Frontal cortex (tissue), 4 donors: ENCODE data around the gene PKNOX1. TPM values are rescaled to one million over a fixed set of nuclear protein-coding genes. Genes with fewer than 3 reads are reported as not detected.
"Not testable (repeated sequence)": the region's sequence is repeated elsewhere in the genome, so short reads cannot be mapped to it uniquely, and the experiment has no call there.

Experiments used
- DNase-seq, 2 donors: peaks; one replicate each; pipeline ENCODE4 v3.0.0; 2012; ENCODE audit warnings: low spot score in 2 of 2
- FAIRE-seq: peaks from 2 replicates; lab custom pipeline; 2012; peaks lifted over from hg19 to GRCh38; lab: Jason Lieb, UNC
- total RNA-seq: library from RNA; depleted of rRNA; stranded (reverse); fragments of >200 nt; gene quantifications from one replicate; pipeline ENCODE4 v1.2.3, GENCODE V29; 2014
- donor health status: control.
- donor health status: control.
- donor health status: control.

The PKNOX1 gene
- total RNA-seq, 1 donor from 2014 or later = 23.2 TPM

DNA sequence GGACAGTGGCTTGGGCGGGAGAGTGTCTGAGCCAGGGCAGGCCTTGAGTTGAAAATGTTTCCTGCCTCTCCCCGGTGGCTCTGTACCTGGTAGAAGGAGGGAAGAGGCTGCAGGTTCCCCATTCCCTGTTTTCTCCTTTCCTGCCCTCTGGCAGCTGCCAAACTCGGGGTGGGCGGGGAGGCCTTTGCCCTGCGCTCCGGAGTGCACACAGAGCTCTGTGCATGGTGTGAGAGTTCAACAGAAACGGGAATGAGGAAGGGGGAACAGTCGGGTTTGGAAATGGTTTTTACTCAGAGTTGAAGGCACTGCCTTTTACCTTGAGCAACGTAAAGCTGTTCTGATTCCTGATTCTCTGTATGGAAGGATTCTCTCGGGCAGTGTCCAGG, 64.3 kb downstream of the PKNOX1 start:
- FAIRE-seq, DNase-seq: not testable (repeated sequence)

DNA sequence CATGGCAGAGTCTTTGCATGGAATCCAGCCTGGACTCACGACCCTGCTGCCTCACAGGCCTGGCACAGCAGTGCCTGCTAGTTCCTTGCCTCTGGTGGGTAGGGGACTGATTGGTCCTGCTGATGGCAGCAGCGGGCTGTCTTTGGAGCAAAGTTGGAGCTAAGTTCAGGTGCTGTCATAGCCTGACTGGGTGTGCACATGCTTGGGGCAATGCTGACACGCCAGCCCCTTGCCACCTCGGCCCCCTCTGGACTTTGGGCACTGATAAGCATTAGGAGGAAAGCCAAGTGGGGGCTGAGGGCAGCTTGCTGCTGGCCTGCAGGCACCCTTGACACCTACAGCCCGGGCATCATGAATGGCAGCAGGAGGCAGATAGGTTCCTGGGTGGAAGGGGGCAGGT, 67.8 kb downstream of the PKNOX1 start:
- FAIRE-seq = not testable (repeated sequence)

DNA sequence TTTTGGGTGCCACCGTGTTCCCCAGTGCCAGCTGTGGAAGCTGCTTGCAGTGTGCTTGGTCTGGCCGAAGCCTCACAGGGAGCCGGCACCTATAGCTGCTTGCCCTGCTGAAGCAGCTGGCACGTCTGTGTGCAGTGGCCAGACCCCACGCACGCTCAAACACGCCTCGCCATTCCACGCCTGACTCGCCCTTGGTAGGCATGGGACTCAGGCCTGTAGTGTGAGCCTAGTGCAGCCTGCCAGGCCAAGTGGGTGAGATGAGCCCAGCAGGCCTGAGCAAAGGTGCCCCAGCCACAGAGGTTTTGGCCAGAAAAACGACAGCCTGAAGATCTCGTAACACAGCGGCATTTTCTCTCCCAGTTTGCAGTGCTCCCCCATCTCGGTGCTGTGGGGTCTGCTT, 68.9 kb downstream of the PKNOX1 start:
- DNase-seq, FAIRE-seq: not testable (repeated sequence)

More for the DNA sequence above, 67.8 kb downstream of the PKNOX1 start:
- not testable (repeated sequence) for DNase-seq

DNA sequence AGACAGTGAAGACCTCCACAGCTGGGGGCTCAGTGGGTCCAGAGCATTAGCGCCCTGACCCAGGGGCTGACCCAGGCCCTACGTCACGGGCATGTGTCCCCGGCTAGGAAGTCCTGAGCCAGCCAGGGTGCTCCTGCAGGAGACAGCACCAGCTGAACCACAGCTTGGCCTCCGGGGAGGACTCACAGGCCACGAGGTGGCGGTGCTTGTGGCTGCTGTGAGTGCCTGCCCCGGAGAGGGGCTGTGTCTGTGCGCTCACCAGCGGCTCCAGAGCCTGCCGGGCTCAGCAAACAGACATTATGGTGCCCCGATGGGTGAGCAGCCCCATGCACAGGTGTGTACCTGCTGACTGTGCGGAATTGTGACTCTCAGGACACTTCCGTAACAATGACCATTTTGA, 70.2 kb downstream of the PKNOX1 start:
- not testable (repeated sequence) for FAIRE-seq, DNase-seq

DNA sequence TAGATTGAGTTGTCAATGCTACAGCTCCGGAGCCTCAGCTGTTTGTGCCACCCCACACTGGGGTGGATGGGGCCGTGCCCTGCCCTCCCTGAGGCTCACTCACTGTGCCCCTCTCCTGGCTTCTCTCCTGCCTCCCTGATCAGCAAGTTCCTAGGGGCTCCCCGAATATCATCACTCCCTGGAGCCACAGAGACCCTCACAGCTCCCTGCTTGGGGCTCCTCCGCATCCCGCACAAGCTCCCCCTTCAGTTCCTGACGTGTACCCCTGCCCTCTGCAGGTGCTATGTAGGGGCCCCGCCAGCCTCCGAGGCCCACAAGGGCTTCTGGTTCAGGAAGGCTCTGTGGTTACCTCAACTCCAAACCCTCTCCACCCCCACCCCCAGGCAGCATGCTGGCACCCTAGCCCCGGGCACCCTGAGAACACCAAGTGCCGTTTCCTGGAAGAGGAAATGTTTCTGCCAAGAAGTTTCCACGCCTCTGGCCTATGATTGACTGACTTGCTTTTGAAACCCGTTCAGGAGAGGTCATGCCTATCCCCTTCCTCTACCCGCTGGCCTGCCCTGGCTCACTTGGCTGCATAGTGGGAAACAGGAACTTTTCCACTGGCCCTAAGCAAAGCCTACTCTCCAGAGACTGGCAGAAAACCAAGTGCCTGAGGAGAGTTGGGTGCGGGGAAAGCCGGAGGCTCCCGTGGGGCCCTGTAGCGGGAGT, 71.0 kb downstream of the PKNOX1 start:
- not testable (repeated sequence) for DNase-seq, FAIRE-seq

DNA sequence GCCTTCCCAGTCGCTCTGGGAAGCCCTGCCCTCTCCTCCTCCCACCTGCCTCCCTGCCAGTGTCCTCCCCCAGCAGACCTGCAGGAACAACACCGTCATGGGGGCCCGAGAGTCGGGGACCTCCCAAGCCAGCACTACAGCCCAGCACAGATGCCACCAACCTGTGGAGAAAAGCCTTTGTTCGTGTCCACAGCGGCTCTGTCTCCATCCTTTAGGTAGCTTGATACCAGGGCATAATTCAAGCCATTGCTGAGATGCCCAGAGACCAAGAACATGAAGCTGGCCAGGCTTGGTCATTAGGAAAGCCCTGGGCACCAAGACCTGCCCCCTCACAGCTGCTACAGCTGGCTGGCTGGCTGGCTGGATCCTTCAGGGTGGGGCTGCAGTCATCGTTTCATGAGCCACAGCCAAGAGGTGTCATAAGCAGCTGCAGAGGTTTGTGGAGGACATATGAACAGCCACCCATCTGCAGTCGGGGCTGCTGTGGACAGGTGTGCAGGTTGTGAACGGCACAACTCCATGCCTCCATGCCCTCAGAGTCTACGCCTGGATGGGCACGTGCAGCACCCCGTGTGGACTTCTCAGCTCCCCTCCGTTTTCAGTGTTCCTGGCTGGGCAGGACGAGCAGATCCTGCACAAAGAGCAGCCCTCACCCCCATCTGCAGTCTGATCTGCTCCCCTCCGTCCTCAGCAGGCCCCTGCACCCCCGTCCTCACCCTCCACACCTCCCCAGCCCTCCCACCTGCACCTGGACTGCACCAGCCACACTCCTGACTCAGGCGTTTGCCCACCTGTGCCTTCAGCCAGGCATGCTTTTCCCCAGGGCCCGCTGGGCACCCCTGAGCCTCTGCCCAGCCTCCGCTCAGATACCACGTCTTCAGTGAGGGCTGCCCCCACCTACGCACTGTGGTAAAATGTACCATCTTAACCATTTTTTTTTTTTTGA, 71.8 kb downstream of the PKNOX1 start:
- not testable (repeated sequence) for DNase-seq, FAIRE-seq

DNA sequence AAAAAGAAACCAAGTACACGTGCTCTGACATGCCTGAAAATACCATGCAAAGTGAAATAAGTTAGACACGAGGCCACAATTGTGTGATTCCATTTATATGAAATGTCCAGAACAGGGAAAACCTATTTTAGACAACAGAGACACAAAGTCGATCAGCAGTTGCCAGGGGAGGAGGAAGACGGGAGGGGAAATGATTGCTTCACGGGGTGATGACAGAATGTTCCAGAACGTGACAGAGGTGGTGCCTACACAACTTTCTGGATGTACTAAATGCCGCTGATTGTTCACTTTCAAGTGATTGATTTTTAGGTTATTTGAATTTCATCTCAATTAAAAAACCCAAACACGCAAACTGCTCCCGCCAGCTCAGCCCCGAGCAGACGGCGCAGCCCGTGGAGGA, 78.8 kb downstream of the PKNOX1 start:
- DNase-seq, FAIRE-seq: not testable (repeated sequence)

DNA sequence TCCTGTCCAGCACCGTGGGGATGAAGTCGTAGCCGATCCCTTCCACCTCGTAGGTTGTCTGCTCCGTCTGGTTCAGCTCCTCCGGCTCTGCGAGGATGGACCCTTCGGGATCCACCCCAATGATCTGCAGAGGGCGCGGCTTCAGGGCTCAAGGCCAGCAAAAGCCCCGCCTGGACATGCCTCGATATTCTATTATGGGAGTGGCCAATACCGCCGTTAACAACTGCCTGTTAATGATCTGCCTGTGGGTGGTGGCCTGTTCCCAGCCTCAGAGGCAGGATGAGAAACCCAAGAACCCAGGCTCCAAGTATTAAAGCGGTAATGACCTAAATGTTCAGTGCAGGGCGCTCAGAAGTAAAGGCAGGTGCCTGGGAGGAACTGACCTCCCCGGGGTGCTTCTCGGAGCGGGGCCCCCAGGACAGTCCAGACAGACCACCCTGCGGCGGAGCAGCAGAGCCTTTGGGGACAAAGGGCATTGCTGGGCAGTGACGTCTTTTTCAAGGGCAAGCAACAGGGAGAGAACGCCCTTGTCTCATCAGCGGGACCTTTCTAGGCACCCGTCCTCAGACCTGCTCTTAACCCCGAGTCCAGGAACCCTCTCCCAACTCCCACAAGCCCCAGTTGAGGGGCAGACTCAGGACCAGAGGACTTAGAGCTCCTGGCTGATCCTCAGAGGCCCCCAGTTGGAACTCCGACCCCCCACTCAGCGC, 88.7 kb downstream of the PKNOX1 start:
- not testable (repeated sequence) for FAIRE-seq

DNA sequence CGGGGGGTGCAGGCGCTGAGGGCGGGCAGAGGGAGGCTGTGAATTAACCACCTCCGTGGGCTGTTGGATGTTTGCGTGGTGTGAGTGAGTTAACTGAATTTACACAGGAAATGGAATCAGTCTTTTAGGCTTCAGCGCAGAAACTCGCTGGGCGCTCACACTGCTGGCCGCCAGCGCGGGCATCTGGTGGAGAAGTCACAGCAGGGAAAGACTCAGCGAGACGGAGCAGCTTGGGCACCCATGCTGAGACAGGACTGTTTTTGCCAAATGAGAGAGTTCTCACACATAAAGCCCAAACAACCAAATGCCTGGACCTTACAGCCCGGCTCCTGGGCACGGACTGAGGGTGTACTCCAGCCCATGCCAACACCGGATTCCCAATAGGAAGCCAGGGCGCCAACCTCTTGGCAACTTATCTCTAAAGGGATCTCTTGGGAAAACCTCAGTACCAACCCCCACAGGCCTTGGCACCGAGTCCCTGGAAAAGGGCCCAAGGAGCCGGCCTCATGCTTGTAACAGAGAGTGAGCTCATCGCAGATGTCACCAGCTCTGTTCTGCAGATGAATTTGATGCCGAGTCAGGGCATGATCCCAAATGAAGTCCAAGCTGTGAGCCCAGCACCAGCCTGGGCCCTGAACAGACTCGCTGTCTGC, 90.0 kb downstream of the PKNOX1 start:
- FAIRE-seq, DNase-seq: not testable (repeated sequence)

More for the DNA sequence above, 88.7 kb downstream of the PKNOX1 start:
- not testable (repeated sequence) for DNase-seq

DNA sequence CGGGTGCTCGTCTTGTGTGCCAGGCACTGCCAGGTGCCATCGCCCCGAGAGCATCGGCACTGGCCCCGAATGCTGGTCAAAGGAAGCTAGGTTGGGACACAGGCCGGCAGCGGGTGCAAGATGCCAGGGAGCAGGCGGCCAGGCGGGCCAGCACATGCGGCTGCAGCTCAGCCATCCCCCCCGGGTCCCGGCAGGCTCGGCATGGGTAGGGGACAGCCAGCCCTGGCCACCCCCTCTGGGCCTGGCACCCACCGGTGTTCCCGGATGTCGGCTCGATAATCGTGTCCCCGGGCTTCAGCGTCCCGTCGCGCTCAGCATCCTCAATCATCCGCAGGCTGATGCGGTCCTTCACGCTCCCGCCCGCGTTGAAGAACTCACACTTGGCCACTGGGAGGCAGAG, 91.6 kb downstream of the PKNOX1 start:
- FAIRE-seq, DNase-seq: not testable (repeated sequence)

DNA sequence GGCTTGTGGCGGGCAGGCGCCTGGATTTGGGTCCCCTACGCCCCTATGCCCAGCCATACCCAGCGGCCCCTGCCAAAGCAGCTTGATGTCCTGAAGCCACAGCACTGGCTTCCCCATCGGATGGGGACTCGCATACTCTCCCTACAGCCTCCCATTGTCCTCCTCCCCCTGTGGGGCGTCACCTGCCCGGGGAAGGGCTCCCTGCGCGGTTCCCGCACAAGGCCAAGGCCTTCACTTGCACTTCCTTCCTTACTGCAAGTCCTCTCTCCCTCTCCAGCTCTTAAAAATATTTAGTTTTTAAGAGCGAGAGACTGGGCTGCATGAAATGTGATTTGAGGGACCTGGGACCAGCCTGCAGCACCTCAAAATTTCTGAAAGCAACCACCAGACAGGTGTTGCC, 92.3 kb downstream of the PKNOX1 start:
- not testable (repeated sequence) for DNase-seq, FAIRE-seq

DNA sequence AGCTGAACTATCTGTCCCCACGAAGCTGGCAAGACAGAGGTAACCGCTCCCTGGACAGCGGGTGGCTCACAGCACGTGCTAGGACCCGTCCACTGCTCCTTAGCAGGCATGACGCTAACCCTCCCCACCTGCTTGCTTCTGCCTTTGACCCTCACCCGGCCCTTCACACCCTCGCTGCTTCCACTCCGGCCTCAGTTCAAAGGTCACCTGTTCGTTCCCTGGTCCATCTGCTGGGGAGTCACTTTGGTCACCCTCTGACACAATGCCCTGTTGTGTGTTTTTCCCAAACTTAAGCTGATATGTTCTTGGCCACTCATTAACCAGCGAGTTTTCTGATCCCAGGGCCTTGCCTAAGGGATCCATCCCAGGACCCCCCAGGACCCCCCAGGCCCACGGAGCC, 93.7 kb downstream of the PKNOX1 start:
- FAIRE-seq, DNase-seq: not testable (repeated sequence)

DNA sequence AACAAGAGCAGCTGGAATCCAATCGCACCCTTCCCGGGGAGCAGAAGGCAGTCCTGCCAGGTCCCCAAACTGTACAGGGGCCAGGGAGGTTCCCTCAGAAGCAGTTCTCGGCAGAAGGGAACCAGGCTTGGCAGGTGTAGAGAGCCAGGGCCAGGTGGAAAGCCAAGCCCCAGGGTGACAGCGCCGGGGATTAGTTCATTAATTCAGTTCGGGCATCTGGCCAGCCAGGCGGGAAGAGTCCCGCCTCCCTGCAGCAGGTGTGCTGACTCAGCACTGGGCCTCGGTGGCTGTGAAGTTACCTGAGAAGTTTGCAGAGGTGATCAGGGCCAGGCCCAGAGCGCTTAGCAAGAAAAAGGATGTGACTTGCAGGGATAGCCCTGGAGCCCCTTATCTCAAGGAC, 95.3 kb downstream of the PKNOX1 start:
- not testable (repeated sequence) for DNase-seq, FAIRE-seq

DNA sequence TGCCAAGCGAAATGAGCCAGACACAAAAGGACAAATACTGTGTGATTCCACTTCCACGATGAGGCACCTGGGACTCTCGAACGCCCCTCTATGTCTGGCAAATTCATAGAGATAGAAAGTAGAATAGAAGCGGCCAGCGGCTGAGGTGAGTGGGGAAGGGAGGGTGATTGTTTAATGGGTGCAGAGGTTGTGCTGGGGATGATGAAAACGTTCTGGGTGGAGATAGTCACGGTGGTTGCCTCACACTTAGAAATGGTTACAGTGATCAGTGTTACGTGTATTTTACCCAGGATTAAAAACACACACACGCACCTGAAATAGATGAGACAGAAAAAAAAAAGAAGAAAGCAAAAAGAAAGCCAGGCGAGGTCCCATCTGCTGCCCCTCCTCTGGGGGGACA, 98.4 kb downstream of the PKNOX1 start:
- not testable (repeated sequence) for FAIRE-seq, DNase-seq

DNA sequence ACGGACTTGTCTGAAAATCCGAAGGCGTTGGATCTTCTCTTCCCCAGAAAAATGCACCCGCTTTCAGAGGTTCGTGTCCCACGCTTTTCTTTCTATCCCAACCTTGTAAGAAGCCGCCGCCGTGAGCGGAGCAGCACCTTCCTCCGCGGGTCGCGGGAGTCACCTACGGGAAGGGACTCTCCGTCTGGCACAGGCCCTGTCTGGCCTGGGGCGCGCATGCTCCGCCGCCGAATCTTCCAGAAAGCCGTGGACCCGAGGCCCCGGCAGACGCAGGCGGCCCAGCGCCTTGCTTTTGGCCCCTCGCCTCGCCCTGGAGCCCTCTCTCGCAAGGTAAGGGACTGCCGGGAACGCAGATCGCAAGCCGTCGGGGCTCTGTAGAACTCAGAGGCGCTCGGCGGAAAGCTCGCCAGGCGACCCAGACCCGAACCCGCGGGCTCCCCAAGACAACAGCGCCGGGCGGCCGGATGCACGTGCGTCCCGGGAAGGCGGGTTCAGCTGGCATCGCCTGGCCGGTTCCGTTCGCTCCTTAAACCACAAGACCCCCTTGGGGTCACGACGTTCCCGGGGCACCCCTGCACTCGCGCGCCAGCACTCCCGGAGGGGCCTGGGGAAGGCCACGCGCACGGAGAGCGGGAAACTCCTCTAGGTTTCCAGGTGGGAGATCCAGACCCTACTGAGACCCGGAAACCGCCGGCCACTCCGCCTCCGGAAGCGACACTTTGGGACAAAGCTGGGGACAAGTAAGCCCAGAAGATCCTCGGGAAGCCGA, 100.2 kb downstream of the PKNOX1 start:
- not testable (repeated sequence) for FAIRE-seq, DNase-seq

DNA sequence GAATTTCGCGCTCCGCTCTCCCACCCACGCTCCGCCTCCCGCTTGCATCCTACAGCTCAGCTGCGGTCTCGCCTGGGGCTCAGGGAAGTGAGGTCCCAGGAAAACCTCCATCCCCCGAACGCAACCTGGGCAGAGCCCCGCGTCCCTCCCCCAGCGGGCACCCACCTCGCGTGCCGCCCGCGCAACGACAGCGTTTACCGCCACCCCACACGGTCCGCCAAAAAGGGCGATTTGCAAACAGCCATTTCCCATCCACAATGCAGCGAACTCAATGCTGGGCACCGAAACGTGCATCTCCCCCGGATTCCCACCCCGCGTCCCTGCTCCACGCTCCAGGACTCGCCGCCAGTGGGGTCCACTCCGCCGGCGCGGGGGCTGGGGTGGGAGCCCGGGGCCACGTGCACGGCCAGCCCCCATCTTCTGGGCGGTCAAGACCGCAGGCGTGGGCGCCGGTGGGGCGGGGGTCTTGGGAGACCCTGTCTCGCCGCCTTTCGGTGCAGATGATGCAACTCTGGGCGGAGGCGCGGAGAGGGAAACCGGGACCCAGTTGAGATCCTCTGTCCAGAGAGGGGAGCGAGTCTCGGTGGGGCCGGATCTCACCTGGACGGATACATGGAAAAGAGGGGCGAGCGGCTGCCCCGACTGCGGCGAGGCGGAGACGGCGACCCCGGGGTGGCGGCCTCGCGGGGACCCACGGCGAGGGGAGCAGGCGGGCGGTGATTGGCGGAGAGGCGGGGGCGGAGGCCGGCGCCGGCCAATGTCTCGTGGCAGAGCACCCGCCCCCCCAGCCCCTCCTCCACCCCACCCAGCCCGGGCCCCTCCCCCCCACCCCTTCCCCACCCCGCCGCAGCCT, 101.0 kb downstream of the PKNOX1 start, which contains the start of gene CBS:
TSS of gene CBS (minus strand) at position 666 of the 853 bp plus-strand sequence. CDS start 3,642 bp downstream, outside the sequence.
- FAIRE-seq = not testable (repeated sequence)

DNA sequence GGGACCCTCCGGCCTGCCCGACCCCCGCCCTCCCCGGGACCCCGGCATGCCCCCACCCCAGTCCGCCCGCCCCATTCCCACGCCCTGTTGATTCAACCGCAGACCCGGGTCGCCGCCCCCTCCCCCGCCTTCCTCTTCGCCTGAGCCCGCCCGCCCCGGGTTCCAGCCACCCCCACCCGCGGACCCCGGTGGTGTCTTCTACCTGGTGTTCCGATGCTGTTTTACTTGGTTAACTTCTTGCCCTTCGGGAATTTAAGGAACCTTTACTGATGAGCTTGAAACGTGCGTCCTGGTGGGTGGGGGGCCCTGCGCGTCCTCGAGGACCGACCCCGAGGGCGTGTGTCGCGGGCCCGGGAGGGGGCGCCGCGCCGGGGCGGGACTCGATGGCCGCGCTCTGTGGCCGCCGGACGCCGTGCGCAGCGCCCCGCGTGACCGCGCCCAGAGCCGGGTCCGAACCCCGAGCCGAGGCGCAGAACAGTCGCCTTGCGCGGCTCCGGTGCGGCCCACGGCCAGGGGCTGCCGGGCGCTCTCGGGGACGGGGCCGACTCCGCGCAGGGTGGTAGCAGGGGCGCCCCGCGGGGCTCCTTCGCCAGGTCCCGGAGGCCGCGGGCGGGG, 101.8 kb downstream of the PKNOX1 start:
- not testable (repeated sequence) for DNase-seq, FAIRE-seq

More for the DNA sequence above, 101.0 kb downstream of the PKNOX1 start, which contains the start of gene CBS:
- not testable (repeated sequence) for DNase-seq
